OCI-LY3 (cell line): ENCODE measurements around the gene CEACAM5.

Experiments
- H2AFZ ChIP-seq: fragments of 200-600, 300-600 bp; shearing (Covaris generic); 2 replicates; pipeline ENCODE4 v1.6.0; 2014; ENCODE audit warnings: antibody characterized with exemption, low read depth, low read length
- H3K27ac ChIP-seq: fragments of 200-600, 300-600 bp; sonication (generic); 2 replicates; pipeline ENCODE4 v1.5.1; 2014; ENCODE audit warnings: mild to moderate bottlenecking, low read length, moderate library complexity, mixed read lengths
- H3K27me3 ChIP-seq: fragments of 200-600, 300-600 bp; sonication (generic); 2 replicates; pipeline ENCODE4 v1.6.1; 2014; ENCODE audit warnings: low read depth, low read length, mixed read lengths
- H3K36me3 ChIP-seq: fragments of 200-600, 300-600 bp; sonication (generic); replicated peaks from 2 replicates; pipeline ENCODE3; 2014; ENCODE audit warnings: low read depth, low read length, mixed read lengths
- H3K4me1 ChIP-seq: fragments of 300-600, 200-600 bp; sonication (generic); 2 replicates; pipeline ENCODE4 v1.6.1; 2014; ENCODE audit warnings: low read length, mixed read lengths
- H3K4me2 ChIP-seq: fragments of 200-600, 300-600 bp; sonication (generic); 2 replicates; pipeline ENCODE4 v1.6.1; 2014; ENCODE audit warnings: low read length, mixed read lengths
- H3K4me3 ChIP-seq: fragments of 300-600, 200-600 bp; sonication (generic); 2 replicates; pipeline ENCODE4 v1.5.1; 2014; ENCODE audit warnings: antibody characterized with exemption, mild to moderate bottlenecking, low read length, moderate library complexity
- H3K79me2 ChIP-seq: fragments of 300-600, 200-600 bp; shearing (Covaris generic); 2 replicates; pipeline ENCODE4 v1.6.1; 2014; ENCODE audit warnings: mild to moderate bottlenecking, low read length, mixed read lengths
- H3K9ac ChIP-seq: fragments of 300-600, 200-600 bp; shearing (Covaris generic); 2 replicates; pipeline ENCODE4 v1.6.0; 2014; ENCODE audit warnings: mild to moderate bottlenecking, low read length, moderate library complexity
- H3K9me3 ChIP-seq: fragments of 200-600, 300-600 bp; shearing (Covaris generic); 2 replicates; pipeline ENCODE4 v1.6.1; 2014; ENCODE audit warnings: low read length, mixed read lengths; ENCODE audit not compliant: insufficient read depth
- H4K20me1 ChIP-seq: fragments of 200-600, 300-600 bp; sonication (generic); 2 replicates; pipeline ENCODE4 v1.6.1; 2016; ENCODE audit warnings: low read length, mixed read lengths; ENCODE audit not compliant: insufficient read depth
- CTCF ChIP-seq: fragments of 200-600, 300-600 bp; sonication (generic); IDR thresholded peaks from 2 replicates; pipeline ENCODE4 v1.5.1; 2014; ENCODE audit warnings: antibody characterized with exemption, low read length, low read depth
- EZH2phosphoT487 ChIP-seq: fragments of 200-600 bp; shearing (Covaris generic); IDR thresholded peaks from 2 replicates; pipeline ENCODE4 v1.6.1; 2018; ENCODE audit warnings: antibody characterized with exemption, mixed run types, low read depth

The CEACAM5 gene

GRCh38 chr19:41753159-41753558 lies 44.7 kb downstream of the CEACAM5 start:
- H3K9me3 ChIP-seq: no peaks in the 10 kb centered on the region
- H3K79me2 ChIP-seq: no peaks in the 10 kb centered on the region
- H3K4me3 ChIP-seq: no peak overlapping the region
- TF ChIP-seq EZH2phosphoT487 (no peak), CTCF (peak; percentile 96)
- no peak overlapping the region for H3K4me2 ChIP-seq
- H3K9ac ChIP-seq: no peak overlapping the region
- H2AFZ ChIP-seq: no peak overlapping the region
- H4K20me1 ChIP-seq: no peaks in the 10 kb centered on the region
- H3K4me1 ChIP-seq: peaks cover 4% of the 10 kb centered on the region; the same call in 1 of the 2 replicates
- H3K27ac ChIP-seq: no peak overlapping the region
- H3K27me3 ChIP-seq: peaks cover 44% of the 10 kb centered on the region
- no peaks in the 10 kb centered on the region for H3K36me3 ChIP-seq

- no peak overlapping the region for H3K4me3 ChIP-seq
- H3K36me3 ChIP-seq: no peaks in the 10 kb centered on the region
- peaks cover 43% of the 10 kb centered on the region for H3K27me3 ChIP-seq
- no peaks in the 10 kb centered on the region for H3K9me3 ChIP-seq
- H3K79me2 ChIP-seq: no peaks in the 10 kb centered on the region
- no peak for TF ChIP-seq EZH2phosphoT487
- peak; percentile 77 for TF ChIP-seq CTCF
- peaks cover 4% of the 10 kb centered on the region; the same call in 1 of the 2 replicates for H3K4me1 ChIP-seq
- no peaks in the 10 kb centered on the region for H4K20me1 ChIP-seq
- no peak overlapping the region; the same call in 1 of the 2 replicates for H2AFZ ChIP-seq
- no peak overlapping the region for H3K9ac ChIP-seq
- no peak overlapping the region for H3K4me2 ChIP-seq
- H3K27ac ChIP-seq: no peak overlapping the region
These were observed 45.6 kb downstream of the CEACAM5 start for GRCh38 chr19:41753936-41754529.

- H3K79me2 ChIP-seq: no peaks in the 10 kb centered on the region
- TF ChIP-seq EZH2phosphoT487 (no peak), CTCF (no peak)
- H4K20me1 ChIP-seq: no peaks in the 10 kb centered on the region
- no peak within 1 kb of the TSS for H3K27ac ChIP-seq
- H3K9me3 ChIP-seq: no peaks in the 10 kb centered on the region
- no peak within 1 kb of the TSS for H3K4me3 ChIP-seq
- H3K9ac ChIP-seq: no peak within 1 kb of the TSS
- H2AFZ ChIP-seq: no peak within 1 kb of the TSS
- peaks cover 57% of the 10 kb centered on the region for H3K27me3 ChIP-seq
- H3K4me1 ChIP-seq: peaks cover 4% of the 10 kb centered on the region; the same call in 1 of the 2 replicates
- H3K36me3 ChIP-seq: no peaks in the 10 kb centered on the region
- H3K4me2 ChIP-seq: no peak within 1 kb of the TSS
These were observed 47.0 kb downstream of the CEACAM5 start, which contains the start of gene CEACAM6 for GRCh38 chr19:41755328-41755913. TSS of gene CEACAM6 (plus strand) at chr19:41755530. CDS start at chr19:41755639, 109 bp downstream.

- H4K20me1 ChIP-seq: no peaks in the 10 kb centered on the region
- peaks cover 53% of the 10 kb centered on the region for H3K27me3 ChIP-seq
- H3K36me3 ChIP-seq: no peaks in the 10 kb centered on the region
- no peak overlapping the region for H3K9ac ChIP-seq
- no peaks in the 10 kb centered on the region for H3K9me3 ChIP-seq
- H3K4me3 ChIP-seq: no peak overlapping the region
- no peak overlapping the region for H3K4me2 ChIP-seq
- no peak overlapping the region for H2AFZ ChIP-seq
- no peak overlapping the region for H3K27ac ChIP-seq
- H3K79me2 ChIP-seq: no peaks in the 10 kb centered on the region
- TF ChIP-seq EZH2phosphoT487: no peak
- H3K4me1 ChIP-seq: no peaks in the 10 kb centered on the region
These were observed 50.4 kb downstream of the CEACAM5 start for GRCh38 chr19:41758846-41759245.
